Choroid plexus epithelial cell (primary cell): ENCODE measurements around the gene BANK1.

Experiments
- DNase-seq: peaks from one replicate; pipeline ENCODE4 v3.0.0-alpha.2; 2010; ENCODE audit warnings: low read depth
- H3K4me3 ChIP-seq: 2 replicates; pipeline ENCODE4 v1.5.1; 2011; ENCODE audit warnings: low read depth, mild to moderate bottlenecking, control low read depth, low read length, moderate library complexity
- TF ChIP-seq, protein P1 (sequence below): conservative IDR thresholded peaks from 2 replicates; pipeline ENCODE4 v1.5.1; 2011; ENCODE audit warnings: low read depth, mild to moderate bottlenecking, control low read depth, inconsistent platforms, low read length, moderate library complexity

Gene BANK1

DNA sequence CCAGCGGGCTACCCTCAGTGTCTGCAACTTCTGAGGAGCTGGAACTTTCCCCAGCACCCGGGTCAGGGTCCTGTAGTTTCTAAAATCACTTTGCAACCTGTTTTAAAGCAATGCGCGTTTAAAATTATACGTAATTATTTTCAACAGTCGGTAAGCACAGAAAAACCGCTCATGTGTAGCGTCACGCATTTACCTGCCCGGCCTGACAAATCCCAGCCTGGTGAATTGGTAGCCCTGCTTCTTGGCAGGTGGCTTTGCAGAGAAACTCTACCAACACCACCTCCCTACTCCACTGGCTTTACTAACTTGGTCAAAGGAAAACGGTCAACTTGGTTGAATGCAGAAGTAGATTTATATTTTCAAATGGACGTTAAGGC lies 640 bp downstream of the BANK1 start:
- DNase-seq, result peak; percentile 3
- peak overlapping the region; percentile 67 for H3K4me3 ChIP-seq
- TF ChIP-seq, protein P1, sequence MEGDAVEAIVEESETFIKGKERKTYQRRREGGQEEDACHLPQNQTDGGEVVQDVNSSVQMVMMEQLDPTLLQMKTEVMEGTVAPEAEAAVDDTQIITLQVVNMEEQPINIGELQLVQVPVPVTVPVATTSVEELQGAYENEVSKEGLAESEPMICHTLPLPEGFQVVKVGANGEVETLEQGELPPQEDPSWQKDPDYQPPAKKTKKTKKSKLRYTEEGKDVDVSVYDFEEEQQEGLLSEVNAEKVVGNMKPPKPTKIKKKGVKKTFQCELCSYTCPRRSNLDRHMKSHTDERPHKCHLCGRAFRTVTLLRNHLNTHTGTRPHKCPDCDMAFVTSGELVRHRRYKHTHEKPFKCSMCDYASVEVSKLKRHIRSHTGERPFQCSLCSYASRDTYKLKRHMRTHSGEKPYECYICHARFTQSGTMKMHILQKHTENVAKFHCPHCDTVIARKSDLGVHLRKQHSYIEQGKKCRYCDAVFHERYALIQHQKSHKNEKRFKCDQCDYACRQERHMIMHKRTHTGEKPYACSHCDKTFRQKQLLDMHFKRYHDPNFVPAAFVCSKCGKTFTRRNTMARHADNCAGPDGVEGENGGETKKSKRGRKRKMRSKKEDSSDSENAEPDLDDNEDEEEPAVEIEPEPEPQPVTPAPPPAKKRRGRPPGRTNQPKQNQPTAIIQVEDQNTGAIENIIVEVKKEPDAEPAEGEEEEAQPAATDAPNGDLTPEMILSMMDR, result no peak

DNA sequence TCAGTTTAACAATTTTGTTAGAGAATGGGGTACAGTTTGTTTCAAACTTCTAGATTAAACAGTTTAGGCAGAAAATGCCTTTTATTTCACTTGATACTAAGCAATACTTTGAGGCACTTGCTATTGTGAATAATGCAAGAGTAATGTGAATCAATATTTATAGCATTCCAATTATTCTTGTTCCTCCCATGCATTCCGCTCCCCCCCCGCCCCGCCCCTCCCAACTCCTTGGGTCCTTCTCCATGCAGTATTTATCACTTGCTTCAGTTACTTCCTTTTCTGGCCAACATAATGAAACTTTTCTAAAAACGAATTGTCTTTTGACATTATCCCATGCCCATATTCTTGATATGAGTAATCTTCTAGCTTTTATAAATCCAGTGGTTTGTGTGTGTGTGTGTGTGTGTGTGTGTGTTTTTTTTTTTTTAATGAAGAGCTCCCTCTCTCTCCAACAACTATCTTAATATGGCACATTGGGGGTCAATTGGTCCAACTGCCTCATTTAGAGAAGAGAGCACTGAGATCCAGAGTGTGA lies 1.6 kb downstream of the BANK1 start:
- H3K4me3 ChIP-seq, result no peak overlapping the region
- TF ChIP-seq, protein P1, result no peak
- DNase-seq, result peak; percentile 3

DNA sequence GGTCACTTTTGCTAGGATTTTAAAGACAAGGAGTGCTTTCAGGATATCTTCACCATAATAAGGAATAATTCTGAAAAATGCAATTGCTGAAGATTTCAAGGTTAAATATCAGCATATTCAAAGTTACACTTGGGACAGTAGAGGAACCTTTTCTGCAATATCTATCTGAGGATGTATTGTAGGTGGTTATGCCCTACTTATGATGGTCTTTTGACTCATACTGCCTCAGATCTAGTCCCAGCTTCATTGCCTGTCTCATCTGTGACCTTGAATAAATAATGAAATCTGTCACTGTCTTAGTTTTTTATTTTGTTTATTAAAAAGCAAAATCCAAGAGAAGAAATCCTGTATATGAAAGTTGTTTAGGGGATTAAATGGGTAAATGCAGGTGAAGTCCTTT lies 2.9 kb downstream of the BANK1 start:
- H3K4me3 ChIP-seq, result no peak overlapping the region
- TF ChIP-seq, protein P1, result no peak
- no peak for DNase-seq

DNA sequence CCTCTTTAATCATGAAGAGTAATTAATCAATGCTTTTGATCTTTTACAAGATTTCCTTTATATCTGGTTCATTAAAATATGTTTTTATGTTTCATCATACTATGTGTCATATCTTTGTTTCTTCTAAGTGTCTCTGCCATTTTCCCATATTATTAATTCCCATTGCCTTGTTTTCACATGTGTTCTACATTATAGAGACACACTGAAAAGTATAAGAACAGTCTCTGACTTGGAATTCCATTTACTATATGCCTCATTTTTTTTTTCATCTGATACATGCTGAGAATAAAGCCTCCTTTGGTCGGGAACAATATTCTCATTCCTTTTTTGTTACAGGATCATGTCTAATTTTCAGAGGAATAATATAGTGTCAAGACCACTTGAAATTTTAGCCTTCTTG lies 4.3 kb downstream of the BANK1 start:
- no peak overlapping the region for H3K4me3 ChIP-seq
- DNase-seq, result no peak
- TF ChIP-seq, protein P1, result no peak

DNA sequence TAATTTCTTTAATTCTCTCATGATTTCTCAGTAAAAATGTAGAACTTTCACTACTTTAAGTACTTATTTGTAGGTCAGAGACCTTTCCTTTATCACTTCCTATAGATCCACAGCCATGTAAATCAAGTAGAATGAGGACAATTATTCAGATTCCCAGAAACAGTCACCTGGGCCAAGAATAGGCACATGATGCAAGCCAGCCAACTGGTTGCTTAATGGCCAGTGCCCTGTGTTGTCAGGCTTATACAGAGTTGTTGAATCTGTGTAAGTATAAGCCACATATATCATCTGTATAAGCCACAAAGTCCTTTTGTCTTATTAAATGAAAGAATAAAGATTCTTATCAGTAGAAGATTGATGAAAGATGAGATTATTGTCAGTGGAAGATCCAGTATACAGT lies 5.2 kb downstream of the BANK1 start:
- TF ChIP-seq, protein P1, result no peak
- DNase-seq, result no peak
- no peak overlapping the region for H3K4me3 ChIP-seq

DNA sequence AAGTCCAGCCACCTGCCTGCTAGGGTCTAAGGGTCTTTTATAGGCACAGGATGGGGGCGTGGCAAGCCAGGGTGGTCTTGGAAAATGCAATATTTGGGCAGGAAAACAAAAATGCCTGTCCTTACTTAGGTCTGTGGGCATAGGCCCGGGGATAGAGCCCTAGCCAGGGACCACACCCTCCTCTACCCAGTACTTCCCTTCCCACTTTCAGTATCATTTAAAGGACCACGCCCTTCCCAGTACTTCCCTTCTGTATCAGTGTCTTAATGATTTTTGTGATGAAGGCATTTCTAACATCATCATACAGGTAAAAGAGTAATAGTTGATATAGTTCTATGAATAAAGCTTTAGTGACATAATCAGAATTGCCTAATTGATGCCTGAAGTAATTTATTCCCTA lies 11.4 kb downstream of the BANK1 start:
- no peak for DNase-seq
- TF ChIP-seq, protein P1, result no peak
- H3K4me3 ChIP-seq, result no peak overlapping the region

DNA sequence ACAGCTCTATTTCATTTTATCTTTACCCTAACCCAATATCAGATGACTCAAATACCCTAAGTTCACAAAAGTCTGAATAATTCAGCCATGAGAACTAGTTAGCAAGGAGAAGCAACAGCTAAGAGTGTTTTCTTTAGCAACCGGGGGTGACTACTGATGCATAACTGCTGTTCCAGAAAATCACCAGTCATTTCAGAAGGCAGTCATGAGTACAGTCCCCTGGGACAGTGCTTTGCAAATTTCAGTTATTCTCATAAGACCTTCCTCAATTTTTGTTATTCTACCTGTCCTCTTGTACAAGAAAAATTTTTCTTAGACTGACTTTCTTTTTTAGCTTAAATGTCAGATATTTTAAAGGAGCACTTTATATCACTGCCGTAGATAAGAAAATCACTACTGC lies 16.4 kb downstream of the BANK1 start:
- H3K4me3 ChIP-seq, result no peak overlapping the region
- TF ChIP-seq, protein P1, result no peak
- peak; percentile 56 for DNase-seq
